COR-L47 (cell line): Measurements from ENCODE around the gene ADGRG1.

Experiments used
- DNase-seq: peaks from one replicate; lab custom pipeline; 2025; lab: John Stamatoyannopoulos, UW

Gene ADGRG1

DNA sequence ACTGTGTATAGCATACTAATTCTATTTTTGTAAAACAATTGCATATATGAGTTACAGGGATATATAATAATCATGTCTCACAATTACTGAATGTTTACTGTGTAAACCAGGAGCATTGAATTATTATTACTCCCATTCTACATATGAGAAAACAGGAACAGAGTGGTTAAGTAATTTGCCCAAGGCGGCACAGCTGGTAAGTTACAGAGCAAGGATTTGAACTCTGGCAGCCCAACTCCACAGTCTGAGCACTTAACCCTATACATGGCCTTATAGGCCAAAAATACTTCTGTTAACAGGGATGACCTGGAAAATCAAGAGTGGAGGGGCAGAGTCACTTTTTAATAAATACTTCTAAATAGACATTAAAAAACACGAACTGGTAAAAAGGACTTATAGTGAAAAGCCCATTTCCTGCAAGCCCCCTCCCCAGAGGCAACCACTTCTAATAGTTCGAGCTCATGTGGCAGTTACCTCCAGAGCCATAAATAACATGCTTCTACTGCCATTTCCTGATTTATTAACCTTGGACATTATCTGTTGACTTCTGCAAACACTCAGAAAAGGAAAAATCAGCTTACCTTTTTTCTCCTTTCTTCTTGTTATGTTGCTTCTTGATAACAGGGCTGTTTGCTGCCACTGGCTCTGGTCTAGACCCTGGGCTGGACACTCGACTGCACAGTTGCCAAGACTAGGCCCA is 22.1 kb upstream of the ADGRG1 start:
- DNase-seq: no peak

DNA sequence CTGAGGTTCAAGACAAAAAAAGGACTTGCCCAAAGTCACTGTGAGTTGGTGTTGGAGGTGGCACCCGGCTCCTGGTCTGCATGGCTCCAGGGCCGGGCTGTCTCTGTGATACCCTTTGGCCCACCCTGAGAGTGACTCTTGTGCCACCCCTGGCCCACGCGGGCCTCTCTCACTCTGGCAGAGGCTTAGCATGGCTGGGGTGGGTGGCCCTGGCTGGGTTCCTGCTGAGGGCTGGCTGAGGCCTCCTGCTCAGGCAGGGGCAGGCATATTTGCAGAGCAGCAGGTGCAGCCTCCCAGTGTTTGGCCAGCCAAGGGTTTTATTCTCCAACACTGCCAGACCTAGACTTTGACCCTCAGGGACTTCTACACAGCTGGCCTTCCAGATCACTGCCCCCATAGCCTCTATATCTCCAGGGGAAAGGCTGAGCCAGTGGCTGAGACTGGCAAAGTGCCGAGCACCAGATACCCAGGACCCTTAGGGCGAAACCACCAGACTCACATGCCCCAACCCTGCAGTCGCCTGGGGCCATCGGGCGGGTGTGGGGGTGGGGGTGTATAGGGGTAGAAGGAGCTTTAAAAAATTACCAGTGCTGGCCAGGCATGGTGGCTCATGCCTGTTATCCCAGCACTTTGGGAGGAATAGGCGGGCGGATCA is 21.5 kb upstream of the ADGRG1 start:
- DNase-seq: peak; percentile 47

DNA sequence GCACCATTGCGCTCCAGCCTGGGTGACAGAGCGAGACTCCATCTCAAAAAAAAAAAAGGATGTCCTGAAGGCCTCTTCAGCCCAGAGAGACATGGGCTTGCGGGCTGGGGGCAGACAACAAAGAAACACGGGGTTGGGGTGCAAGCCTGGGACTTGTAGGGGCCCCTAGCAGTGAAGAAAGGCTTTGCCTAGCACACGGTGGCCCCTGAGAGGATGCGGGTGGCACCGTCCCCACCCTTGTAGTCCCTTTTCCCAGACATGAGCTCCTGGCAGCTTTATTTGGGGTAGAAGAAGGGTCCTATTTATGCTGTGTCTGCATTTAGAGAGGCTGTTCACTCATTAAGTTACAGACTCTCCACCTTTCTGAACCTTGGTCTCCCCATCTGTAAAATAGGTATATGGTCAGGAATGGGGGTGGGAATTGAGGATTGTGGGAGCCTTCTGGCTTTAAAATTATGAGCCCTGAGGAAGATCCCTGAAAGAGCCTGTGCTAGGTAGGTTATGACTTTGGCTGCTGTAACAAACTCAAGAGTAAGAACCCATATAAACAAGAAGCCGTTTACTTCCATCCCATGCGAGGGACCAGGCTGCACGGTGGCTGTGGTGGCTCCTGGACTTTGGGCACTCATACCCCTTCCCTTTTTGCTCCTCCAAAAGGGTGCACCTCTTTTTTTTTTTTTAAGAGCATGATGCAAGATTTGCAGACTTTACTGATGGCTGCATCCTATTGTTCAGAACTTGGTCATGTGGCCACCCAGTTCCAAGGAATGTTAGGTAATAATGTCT is 20.6 kb upstream of the ADGRG1 start:
- no peak for DNase-seq

DNA sequence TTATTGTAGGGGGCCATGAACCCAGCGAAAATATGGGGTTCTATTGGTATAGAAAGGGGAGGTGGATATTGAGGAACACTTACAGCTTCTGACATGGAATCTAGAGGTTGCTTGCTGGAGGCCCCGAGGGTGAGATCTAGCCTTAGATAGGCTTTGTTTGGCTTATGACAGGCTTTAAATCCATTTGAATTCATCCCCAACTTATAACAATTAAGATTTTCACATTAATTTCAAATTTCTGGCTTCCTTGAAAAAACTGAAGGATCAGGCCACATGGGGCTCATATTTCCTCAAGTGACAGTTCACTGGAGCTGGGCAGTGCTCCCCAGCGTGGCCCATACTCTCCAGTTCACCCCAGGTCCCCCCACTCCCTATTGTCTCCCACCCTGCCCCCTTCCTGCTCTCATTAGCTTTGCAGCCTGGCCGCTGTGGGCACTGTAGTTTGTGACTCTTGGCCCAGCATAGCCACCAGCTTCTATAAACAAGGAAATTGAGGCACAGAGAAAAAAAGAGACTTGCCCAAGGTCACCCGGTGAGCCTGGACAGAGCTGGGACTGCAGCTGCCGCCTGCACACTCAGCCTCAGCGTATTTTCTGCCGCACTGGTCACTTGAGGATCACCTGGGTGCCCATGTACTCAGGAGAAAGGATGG is 19.8 kb upstream of the ADGRG1 start:
- no peak for DNase-seq

DNA sequence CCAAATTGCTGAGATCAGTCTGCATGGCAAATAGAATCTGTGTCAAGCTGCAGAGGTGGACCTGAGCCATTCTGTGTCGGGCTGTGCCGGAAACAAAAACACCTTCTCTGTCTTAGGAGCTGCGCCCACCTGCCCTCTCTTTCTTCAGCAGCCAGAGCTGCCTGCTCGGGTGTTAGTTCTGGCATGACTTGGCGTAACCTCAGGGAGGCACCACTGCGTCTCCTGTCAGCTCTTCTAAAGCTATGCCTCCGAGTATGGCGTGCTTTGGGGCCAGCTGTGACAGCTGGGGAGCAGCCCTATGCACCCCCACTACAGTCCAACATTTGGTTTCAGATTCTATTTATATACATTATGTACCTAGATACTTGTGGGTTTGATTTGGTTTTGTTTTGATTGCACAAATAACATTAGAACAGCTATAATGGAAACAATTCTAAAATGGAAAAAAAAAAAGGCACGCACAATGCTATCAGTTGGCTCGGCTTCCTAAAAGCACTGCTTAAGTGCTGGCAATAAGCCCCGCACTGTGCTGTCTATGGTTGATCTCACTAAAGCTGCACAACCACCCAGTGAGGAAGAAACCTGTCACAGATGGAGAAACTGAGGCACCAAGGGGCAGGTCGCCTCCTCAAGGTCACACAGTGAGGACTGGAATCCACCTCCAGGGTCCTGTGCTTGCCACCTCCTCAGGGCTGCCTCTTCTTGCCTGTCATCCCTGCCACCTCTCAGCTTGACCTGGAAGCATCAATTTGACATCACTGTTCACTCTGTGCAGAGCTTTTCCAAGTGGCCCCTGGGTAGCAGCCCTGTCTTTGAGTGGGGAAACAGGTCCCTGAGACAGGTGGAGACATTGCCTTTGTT is 18.7 kb upstream of the ADGRG1 start:
- DNase-seq: no peak

DNA sequence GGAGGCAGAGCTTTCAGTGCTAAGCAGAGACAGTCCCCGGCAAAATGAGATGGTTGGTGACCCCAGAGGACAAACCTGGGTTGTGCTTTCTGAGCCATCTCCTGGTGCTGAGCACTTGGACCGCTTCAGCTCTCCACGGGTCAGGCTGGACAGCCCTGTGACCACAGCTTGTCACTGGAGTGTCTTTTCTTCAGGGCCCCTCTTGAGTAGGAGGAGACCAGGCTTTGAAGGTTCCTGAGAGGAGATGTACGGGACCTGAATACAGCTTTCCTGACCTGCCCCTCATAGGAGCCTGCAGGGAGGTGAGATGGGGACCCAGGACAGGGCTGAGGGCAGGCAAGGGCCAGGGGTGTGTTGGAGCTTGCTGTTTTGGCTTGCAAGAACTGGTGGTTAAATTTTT is 17.8 kb upstream of the ADGRG1 start:
- DNase-seq: no peak

DNA sequence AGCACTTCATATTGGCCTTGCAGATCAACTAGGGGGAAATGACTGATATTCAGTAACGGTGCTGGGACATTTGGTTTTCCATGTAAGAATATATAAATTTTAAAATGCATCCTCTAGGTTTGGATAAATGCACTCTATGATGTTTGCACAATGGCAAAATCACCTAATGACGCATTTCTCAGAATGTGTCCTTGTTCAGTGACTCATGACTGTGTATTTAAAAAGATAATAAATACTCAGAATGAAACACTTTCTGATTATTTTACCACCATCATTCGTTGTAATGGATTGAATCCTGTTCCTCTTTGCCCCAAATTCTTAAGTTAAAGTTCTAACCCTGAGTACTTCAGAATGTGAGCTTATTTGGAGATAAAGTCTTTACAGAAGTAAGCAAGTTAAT is 17.2 kb upstream of the ADGRG1 start:
- no peak for DNase-seq

DNA sequence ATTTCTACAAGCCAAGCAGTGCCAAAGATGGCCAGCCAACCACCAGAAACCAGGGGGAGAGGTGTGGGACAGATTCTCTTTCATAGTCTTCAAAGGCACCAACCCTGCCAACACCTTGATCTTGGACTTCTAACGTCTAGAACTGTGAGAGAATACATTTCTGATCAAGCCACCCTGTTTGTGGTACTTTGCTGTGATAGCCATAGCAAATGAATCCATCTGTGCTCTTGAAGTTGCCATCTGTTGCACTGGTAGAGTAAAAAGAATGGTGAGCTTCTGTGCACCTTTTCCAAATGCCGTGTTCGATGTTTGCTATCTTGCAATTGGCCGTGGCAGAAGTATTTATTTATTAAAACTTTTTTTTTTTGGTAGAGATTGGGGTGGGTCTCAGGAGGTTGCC is 16.7 kb upstream of the ADGRG1 start:
- no peak for DNase-seq

DNA sequence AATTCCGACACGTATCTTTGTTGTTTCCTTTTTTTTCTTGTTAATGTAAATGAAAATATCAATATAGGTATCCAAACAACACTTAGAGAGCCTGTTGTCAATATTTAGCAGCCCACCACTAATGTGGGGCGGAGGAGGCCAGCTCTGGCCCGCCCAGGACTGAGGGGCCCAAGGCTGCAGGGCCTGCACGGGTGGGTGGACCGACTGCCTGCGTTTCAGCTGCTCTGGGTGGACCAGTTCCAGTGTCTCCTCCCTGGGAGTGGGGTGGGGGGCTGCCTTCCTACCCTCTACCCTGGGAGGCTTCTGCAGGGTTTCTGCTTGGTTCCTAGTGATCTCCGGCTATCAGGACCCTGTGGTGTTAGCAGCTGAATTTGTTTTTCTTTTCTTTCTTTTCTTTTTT is 15.9 kb upstream of the ADGRG1 start:
- DNase-seq: no peak

DNA sequence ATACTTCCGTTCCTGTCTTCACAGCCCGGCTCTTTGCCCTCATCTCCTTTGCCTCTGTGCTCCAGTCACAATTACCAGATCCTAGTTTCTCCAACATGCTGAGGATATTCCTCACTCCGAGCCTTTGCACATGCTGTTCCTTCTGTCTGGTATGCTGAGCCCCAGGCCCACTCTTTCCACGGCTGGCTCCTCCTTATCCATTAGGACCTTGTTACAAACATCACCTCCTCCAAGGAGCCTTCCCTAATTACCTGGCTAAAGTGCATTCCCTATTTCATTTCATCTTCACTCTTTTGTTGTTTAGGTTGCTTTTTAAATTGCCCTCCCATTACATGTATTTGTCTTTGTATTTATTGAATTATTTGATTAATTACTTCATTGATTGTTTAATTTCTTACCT is 14.9 kb upstream of the ADGRG1 start:
- no peak for DNase-seq

DNA sequence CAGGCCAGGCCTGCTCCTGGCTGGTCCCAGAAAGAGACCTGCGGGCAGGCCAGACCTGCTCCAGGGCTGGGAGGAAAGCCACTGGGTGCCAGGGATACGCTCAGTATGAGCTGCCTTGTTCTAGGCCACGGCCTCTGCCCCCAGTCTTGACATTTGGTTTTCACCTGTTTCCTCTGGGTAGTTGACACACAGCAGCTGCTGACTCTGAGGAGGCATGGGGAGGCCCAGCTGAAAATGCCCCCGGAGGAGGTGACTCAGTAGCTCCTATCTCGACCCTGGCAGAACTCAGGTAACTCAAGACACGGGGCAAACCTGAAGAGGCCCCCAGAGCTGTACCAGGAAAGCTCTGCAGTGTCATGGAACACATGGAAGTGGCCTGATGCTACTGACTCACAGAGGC is 13.9 kb upstream of the ADGRG1 start:
- DNase-seq: no peak

DNA sequence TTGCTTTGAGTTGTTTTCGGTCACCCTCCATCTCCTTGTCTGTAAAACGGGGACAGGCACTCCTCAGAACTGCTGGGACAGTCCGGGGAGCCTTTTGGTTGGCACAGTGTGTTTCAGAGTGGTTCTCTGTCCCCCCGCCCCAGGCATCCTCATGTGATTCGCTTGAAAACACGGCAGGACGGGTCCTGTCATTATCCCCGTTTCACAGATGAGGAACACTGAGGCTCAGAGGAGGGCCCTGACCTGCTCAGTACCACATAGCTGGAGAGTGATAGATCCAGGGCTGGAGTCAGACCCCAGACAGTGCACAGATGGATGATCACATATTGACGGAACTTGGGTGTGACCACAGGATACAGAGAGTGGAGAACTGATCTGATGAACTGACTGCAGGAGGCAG is 13.5 kb upstream of the ADGRG1 start:
- DNase-seq: no peak

DNA sequence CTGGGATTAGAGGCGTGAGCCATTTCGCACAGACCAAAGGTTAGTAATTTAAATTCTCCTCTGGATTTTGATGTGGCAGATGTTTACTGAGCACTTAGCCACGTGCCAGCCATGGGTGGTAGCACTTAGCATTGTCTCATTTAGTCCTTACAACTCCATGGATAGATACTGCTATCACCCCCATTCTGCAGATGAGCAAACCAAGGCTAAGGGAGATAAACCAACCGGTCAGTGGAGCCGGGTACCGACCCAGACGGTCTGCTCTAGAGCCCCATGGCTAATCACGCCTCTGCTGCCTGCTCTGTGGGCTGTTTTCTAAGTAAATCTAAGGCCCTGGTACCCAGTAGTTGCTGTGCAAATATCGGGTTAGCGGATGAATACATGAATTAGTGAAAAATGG is 12.6 kb upstream of the ADGRG1 start:
- DNase-seq: no peak

DNA sequence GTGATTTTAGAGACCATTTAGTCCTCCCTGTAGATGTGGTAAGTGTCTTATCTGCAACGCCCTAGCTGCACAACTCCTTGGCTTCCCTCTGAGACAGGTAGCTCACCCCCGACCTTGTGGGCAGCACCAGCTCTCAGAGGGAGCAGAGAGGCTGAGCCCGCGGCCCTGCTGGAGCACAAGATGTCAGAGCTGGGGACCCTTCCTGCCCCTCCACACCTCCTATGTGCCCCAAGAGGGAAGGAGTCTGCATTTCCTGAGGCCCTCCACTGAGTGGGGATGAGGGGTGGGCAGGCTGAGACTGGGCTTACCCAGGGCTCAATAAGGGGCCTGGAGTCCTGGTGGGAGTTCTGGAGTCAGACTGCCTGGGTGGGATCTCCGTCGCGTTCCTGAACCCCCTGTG is 12.2 kb upstream of the ADGRG1 start:
- DNase-seq: no peak

DNA sequence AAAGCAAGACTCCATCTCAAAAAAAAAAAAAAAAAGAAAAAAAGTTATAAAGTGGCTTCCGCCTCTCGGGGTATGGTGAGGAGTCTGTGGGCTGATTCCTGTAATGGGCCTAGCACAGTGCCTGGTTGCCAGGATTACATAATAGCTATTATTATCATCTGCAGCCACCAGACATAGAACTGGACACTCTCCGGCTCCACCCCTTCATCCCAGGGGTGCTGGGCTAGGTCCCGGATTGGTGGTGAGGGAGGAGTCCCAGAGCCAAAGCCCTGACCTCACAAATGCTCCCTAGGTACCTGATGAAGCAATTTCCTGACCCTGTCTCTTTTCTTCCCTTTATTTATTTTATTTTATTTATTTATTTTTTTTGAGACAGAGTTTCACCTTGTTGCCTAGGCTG is 11.6 kb upstream of the ADGRG1 start:
- no peak for DNase-seq

DNA sequence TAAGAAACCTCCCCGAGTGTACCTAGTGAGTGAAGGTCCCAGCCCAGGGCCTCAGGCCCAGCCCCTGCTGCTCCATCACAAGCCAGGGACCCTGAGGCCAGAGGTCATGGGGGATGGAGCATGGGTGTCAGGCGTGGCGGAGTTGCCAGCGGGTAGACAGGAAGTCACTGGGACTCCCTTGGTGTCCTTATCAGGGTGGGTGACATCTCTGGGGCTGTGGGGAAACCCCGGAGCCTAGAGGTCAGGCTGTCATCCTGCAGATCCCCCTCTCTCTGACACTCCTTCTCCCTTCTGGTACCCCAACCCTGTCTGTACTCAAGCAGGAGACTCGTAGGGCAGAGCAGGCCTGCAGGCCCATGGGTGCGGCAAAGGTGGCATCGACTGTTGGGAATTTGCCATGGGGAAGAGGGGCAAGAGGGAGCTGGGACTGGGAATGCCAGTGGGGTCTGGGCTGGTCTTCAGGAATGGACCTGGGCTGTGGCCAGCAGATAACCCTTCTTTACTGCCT is 10.8 kb upstream of the ADGRG1 start:
- no peak for DNase-seq

DNA sequence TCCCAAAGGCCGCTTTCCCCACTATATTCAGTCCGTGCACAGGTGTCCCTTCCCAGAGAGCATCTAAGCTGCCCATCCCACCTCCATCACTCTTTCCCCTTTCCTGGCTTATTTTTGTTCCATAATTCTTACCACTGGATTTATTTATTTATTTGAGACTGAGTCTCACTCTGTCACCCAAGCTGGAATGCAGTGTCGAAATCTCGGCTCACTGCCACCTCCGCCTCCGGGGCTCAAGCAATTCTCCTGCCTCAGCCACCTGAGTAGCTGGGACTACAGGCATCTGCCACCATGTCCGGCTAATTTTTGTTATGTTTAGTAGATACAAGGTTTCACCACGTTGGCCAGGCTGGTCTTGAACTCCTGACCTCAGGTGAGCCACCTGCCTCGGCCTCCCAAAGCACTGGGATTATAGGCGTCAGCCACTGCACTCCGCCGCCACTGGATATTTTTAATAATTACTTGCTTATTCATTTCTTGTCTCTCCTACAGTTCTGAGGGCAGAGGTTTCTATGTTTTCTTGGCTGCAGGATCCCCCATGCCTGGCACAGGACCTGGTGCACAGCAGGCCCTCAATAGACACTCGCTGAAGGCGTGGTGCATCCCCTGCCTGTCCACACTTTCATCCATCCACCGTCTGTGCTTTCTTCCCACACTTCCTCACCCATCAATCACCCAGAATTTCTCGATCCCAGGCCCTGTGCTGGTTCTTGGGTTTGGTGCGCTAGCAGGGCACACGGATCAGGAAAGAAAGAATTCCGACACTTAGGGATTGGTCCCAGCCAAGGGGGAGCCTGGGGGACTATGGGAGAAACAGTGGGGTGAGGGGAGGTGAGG is 9.9 kb upstream of the ADGRG1 start:
- DNase-seq: peak; percentile 51

DNA sequence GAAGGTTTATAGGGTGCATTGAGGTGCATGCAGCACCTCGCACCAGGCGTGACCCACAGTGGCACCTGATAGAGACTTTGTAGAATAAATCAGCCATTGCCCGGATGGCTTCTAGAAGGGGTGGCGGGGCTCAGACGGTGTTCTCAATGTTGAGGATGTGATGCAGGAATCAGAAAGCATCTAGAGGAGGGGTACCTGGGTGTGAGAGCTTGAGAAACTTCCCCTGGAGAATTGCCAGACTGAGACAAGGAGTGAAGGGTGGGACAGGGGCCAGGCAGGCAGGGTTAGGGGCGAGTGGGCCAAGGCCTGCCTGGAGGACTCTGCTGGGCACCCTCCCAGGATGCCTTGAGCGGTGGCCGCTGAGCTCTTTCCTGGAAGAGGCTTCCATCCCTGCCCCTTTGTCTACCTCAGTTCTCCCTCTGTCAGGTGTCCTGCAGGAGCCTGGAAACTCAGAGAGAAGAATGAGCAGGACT is 9.3 kb upstream of the ADGRG1 start:
- DNase-seq: no peak

DNA sequence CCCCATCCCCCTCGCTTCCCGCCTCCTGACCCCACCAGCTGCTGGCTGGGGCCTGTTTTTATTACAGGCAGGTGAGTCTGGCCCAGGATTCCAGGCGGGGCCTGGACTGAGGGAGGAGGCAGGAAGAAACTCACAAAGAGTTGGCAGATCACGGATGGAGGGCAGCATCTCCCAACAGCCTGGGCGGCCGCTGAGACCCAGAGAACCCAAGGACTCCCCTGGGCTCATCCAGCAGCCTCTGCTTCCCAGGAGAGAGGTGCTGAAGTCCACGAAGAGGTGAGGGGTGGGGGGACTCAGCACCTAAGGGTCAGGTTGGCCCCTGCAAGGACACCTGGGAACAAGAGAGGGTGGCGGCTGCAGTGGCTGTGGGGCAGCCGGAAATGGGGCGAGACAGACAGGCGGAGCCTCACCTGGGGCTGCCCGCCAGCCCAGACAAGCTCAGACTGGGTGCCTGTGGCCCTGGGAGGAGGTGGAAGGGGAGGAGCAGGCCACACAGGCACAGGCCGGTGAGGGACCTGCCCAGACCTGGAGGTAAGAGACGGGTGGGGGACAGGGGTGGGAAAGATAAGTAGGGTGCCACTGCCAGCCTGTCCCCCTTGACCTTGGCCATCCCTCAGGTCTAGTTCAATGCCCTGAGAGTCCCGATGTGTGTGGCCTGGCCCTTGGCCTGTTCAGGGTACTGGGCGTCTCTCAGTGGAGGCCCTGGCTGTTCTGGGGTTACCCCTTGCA is 8.7 kb upstream of the ADGRG1 start:
- DNase-seq: peak; percentile 81
